Neural cell (in vitro differentiated cells): ENCODE results near the gene ARHGEF4.

Experiments
- EP300 ChIP-seq: fragments of 450-650 bp; conservative IDR thresholded peaks from 2 replicates; pipeline ENCODE4 v1.6.1; 2014; ENCODE audit warnings: antibody characterized with exemption, mild to moderate bottlenecking, moderate library complexity; ENCODE audit not compliant: poor library complexity, severe bottlenecking
- POLR2AphosphoS5 ChIP-seq: IDR thresholded peaks from 2 replicates; pipeline ENCODE4 v1.6.1; 2012

DNA sequence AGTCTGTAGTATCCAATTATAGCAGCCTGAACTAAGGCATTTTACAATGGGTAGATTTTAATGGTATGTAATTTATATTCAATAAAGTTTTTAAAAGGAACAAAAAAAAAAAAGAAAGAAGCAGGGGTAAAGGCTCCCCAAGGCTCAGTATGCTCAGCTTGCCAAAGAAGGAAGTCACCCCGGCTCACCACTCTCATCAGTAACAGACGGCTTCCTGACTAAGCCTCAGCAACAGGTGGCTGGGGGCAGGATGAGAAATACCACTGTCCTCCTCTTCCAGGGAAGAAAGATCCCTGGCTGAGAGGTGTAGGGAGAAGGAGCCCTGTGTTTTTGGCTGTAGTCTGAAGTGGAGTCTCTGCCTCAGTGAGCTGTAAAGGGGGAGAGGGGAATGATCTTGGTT, 121.2 kb downstream of the ARHGEF4 start:
- TF ChIP-seq EP300 (no peak), POLR2AphosphoS5 (no peak)
